ENCODE data around the gene IFNGR1. TPM values are rescaled to one million over a fixed set of nuclear protein-coding genes. Genes with fewer than 3 reads are reported as not detected.

Gene IFNGR1
- total RNA-seq, 4 donors from 2014 or later: 53.5 to 122 (median 94.9) TPM

GRCh38 chr6:137191236-137191635 is 27.9 kb downstream of the IFNGR1 start:
- Histone ChIP-seq H3K9me3 (no peaks in the 10 kb centered on the region), H3K36me3 (no peaks in the 10 kb centered on the region), H3K27me3 (no peaks in the 10 kb centered on the region), H3K27ac (no peak overlapping the region), H3K4me3 (no peak overlapping the region), H3K4me1 (no peaks in the 10 kb centered on the region)
- TF ChIP-seq POLR2A (IDR thresholded peaks at IDR 0.05): no peak
- TF ChIP-seq CTCF (IDR thresholded peaks at IDR 0.05): no peak
- no peak for DNase-seq
- intact Hi-C loops (cut with DNase I; ENCODE audit: low total_unique reads): no loop called here

DNA sequence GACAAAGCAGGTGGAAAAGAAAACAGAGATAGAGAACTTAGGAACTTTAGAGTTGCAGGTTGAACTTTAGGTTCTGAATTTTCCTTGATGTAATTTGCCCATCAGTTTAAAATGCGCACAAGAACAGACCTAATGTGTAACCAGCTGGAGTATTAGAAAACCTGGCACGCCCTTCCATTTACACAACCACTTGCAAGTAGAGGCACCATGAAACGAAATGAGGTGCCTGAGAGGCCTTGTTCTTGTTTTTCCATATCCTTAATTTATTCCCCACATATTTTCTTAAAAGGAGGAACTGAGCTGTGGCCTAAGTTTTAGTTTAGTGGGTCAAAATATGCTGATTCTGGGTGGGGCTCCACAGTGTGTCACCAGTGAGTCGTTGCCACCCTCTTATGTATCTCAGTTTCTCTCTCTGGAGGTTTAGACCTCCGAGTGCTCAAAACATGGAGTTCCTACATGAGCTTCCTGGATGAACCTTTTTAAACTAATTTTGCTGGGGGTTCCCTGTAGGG is 28.5 kb downstream of the IFNGR1 start:
- no peaks in the 10 kb centered on the region for H3K36me3 ChIP-seq
- intact Hi-C loops (cut with DNase I; ENCODE audit: low total_unique reads): no loop called here
- no peaks in the 10 kb centered on the region for H3K9me3 ChIP-seq
- DNase-seq: no peak
- no peak overlapping the region for H3K4me3 ChIP-seq
- no peaks in the 10 kb centered on the region for H3K4me1 ChIP-seq
- H3K27me3 ChIP-seq: no peaks in the 10 kb centered on the region
- H3K27ac ChIP-seq: no peak overlapping the region
- no peak for TF ChIP-seq POLR2A (IDR thresholded peaks at IDR 0.05)
- no peak for TF ChIP-seq CTCF (IDR thresholded peaks at IDR 0.05)

- intact Hi-C loops (cut with DNase I; ENCODE audit: low total_unique reads): no loop called here
- Histone ChIP-seq H3K27ac (no peak overlapping the region), H3K9me3 (no peaks in the 10 kb centered on the region), H3K4me1 (no peaks in the 10 kb centered on the region), H3K36me3 (no peaks in the 10 kb centered on the region), H3K4me3 (no peak overlapping the region), H3K27me3 (no peaks in the 10 kb centered on the region)
- no peak for DNase-seq
- TF ChIP-seq CTCF (IDR thresholded peaks at IDR 0.05): no peak
- no peak for TF ChIP-seq POLR2A (IDR thresholded peaks at IDR 0.05)
These were observed 30.3 kb downstream of the IFNGR1 start for GRCh38 chr6:137188855-137189254.

GRCh38 chr6:137185290-137185689 is 33.9 kb downstream of the IFNGR1 start:
- Histone ChIP-seq H3K4me3 (no peak overlapping the region), H3K27me3 (no peaks in the 10 kb centered on the region), H3K9me3 (peaks cover 0 to 17% of the 10 kb centered on the region in 2 donors), H3K27ac (no peak overlapping the region), H3K36me3 (no peaks in the 10 kb centered on the region), H3K4me1 (no peaks in the 10 kb centered on the region)
- no peak for TF ChIP-seq POLR2A (IDR thresholded peaks at IDR 0.05)
- TF ChIP-seq CTCF (IDR thresholded peaks at IDR 0.05): no peak
- DNase-seq: no peak
- intact Hi-C loops (cut with DNase I; ENCODE audit: low total_unique reads): no loop called here

- peaks cover 0 to 17% of the 10 kb centered on the region in 2 donors for H3K9me3 ChIP-seq
- intact Hi-C loops (cut with DNase I; ENCODE audit: low total_unique reads): no loop called here
These were observed 36.5 kb downstream of the IFNGR1 start for GRCh38 chr6:137182654-137183073.

More at GRCh38 chr6:137182654-137183073, 36.5 kb downstream of the IFNGR1 start:
- no peaks in the 10 kb centered on the region for H3K27me3 ChIP-seq
- DNase-seq: no peak
- H3K4me3 ChIP-seq: no peak overlapping the region
- no peak overlapping the region for H3K27ac ChIP-seq
- TF ChIP-seq CTCF (IDR thresholded peaks at IDR 0.05) (no peak), POLR2A (IDR thresholded peaks at IDR 0.05) (no peak)
- H3K36me3 ChIP-seq: no peaks in the 10 kb centered on the region
- H3K4me1 ChIP-seq: no peaks in the 10 kb centered on the region

Measured in uterus (tissue), 4 donors.